Trophoblast cell (in vitro differentiated cells and primary cell): Measurements from ENCODE around the gene HSD17B4.
"Not testable (repeated sequence)": the region's sequence is repeated elsewhere in the genome, so short reads cannot be mapped to it uniquely, and the experiment has no call there.

Experiments
- DNase-seq, 2 donors: peaks; one replicate each; pipeline ENCODE4 v3.0.0-alpha.2; 2016
- H2AFZ ChIP-seq: 2 replicates; pipeline ENCODE4 v1.6.1; 2013; ENCODE audit warnings: low read length, moderate library complexity, mild to moderate bottlenecking; ENCODE audit not compliant: insufficient read depth, poor library complexity
- H2AK5ac ChIP-seq: 2 replicates; pipeline ENCODE4 v1.6.1; 2013; ENCODE audit warnings: mild to moderate bottlenecking, low read length
- H2BK120ac ChIP-seq: 2 replicates; pipeline ENCODE4 v1.6.1; 2013; ENCODE audit warnings: low read length, mild to moderate bottlenecking, moderate library complexity; ENCODE audit not compliant: insufficient read depth, poor library complexity
- H2BK12ac ChIP-seq: 2 replicates; pipeline ENCODE4 v1.6.1; 2013; ENCODE audit warnings: mild to moderate bottlenecking, low read length, moderate library complexity
- H2BK5ac ChIP-seq: 2 replicates; pipeline ENCODE4 v1.6.1; 2013; ENCODE audit warnings: low read length, low read depth, moderate library complexity, mild to moderate bottlenecking; ENCODE audit not compliant: poor library complexity
- H3K14ac ChIP-seq: 2 replicates; pipeline ENCODE4 v1.6.1; 2013; ENCODE audit warnings: mild to moderate bottlenecking, low read length
- H3K18ac ChIP-seq: 2 replicates; pipeline ENCODE4 v1.6.1; 2013; ENCODE audit warnings: mild to moderate bottlenecking, low read length
- H3K23ac ChIP-seq: 2 replicates; pipeline ENCODE4 v1.6.1; 2013; ENCODE audit warnings: low read length
- H3K27ac ChIP-seq: 2 replicates; pipeline ENCODE4 v1.5.1; 2013; ENCODE audit warnings: low read depth, mild to moderate bottlenecking, inconsistent platforms, low read length, moderate library complexity
- H3K27me3 ChIP-seq: 2 replicates; pipeline ENCODE4 v1.6.1; 2013; ENCODE audit warnings: inconsistent platforms, mild to moderate bottlenecking, low read length, moderate library complexity; ENCODE audit not compliant: insufficient read depth
- H3K36me3 ChIP-seq, 2 experiments: 1 replicate in 1 of 2; 2 replicates in 1 of 2; pipeline ENCODE4 v1.6.1; 2013; ENCODE audit warnings: low read length in 2 of 2, mild to moderate bottlenecking in 2 of 2, moderate library complexity in 1 of 2; ENCODE audit not compliant: insufficient read depth in 2 of 2, control insufficient read depth in 1 of 2
- H3K4ac ChIP-seq: 2 replicates; pipeline ENCODE4 v1.6.1; 2013; ENCODE audit warnings: low read depth, mild to moderate bottlenecking, low read length, moderate library complexity
- H3K4me1 ChIP-seq, 2 experiments: 1 replicate in 1 of 2; 2 replicates in 1 of 2; pipeline ENCODE4 v1.6.1; 2013; ENCODE audit warnings: low read length in 2 of 2, mild to moderate bottlenecking in 2 of 2, moderate library complexity in 1 of 2; ENCODE audit not compliant: insufficient read depth in 2 of 2, control insufficient read depth in 1 of 2
- H3K4me2 ChIP-seq: 2 replicates; pipeline ENCODE4 v1.6.1; 2013; ENCODE audit warnings: inconsistent platforms, mild to moderate bottlenecking, low read length, moderate library complexity
- H3K4me3 ChIP-seq: 2 replicates; pipeline ENCODE4 v1.5.1; 2013; ENCODE audit warnings: mild to moderate bottlenecking, low read depth, low read length, inconsistent platforms
- H3K79me1 ChIP-seq: one replicate; pipeline ENCODE4 v1.6.1; 2013; ENCODE audit warnings: low read length
- H3K79me2 ChIP-seq: 2 replicates; pipeline ENCODE4 v1.6.1; 2013; ENCODE audit warnings: low read length, mild to moderate bottlenecking; ENCODE audit not compliant: control insufficient read depth, insufficient read depth, poor library complexity
- H3K9ac ChIP-seq: 2 replicates; pipeline ENCODE4 v1.6.1; 2013; ENCODE audit warnings: mild to moderate bottlenecking, low read length
- H3K9me3 ChIP-seq: 2 replicates; pipeline ENCODE4 v1.6.1; 2013; ENCODE audit warnings: low read depth, mild to moderate bottlenecking, control low read depth, inconsistent platforms, low read length; ENCODE audit not compliant: insufficient read depth
- H4K12ac ChIP-seq: 2 replicates; pipeline ENCODE4 v1.6.1; 2013; ENCODE audit warnings: low read depth, mild to moderate bottlenecking, low read length, moderate library complexity
- H4K8ac ChIP-seq: 2 replicates; pipeline ENCODE4 v1.6.1; 2013; ENCODE audit warnings: low read depth, mild to moderate bottlenecking, low read length, moderate library complexity
- H4K91ac ChIP-seq: one replicate; pipeline ENCODE4 v1.6.1; 2013; ENCODE audit warnings: low read depth, mild to moderate bottlenecking, low read length, moderate library complexity
- WGBS: extraction: QIAGEN DNeasy Blood & Tissue Kit; methylation state at CpG from one replicate; pipeline ENCODE4 v1.1.7; 2013; ENCODE audit warnings: missing lambda C conversion rate; ENCODE audit not compliant: insufficient read length, insufficient coverage; ENCODE audit errors: extremely low coverage; 5-methylcytosine and 5-hydroxymethylcytosine counted together

Gene HSD17B4

DNA sequence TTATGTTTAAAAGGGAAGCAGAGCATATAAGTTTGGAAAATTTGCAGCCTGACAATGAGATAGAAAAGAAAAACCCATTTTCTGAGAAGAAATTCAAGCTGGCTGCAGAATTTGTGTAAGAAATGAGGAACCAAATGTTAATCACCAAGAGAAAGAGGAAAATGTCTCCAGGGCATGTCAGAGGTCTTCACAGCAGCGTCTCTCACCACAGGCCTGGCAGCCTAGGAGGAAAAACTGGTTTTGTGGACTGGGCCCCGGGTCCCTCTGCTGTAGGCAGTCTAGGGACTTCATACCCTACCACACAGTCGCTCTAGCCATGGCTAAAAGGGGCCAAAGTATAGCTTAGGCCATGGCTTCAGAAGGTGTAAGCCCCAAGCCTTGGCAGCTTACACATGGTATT is 32.1 kb upstream of the HSD17B4 start:
- H3K36me3 ChIP-seq = peaks cover 0 to 2% of the 10 kb centered on the region in 2 experiments
- H3K4me1 ChIP-seq = peaks cover 7 to 10% of the 10 kb centered on the region in 2 experiments
- no peak overlapping the region for H3K9ac ChIP-seq
- no peak overlapping the region for H2AFZ ChIP-seq
- no peaks in the 10 kb centered on the region for H3K27me3 ChIP-seq
- no peak overlapping the region for H3K14ac ChIP-seq
- H3K27ac ChIP-seq = peak overlapping the region; percentile 64
- no peaks in the 10 kb centered on the region for H3K79me2 ChIP-seq
- peak overlapping the region; percentile 39 for H4K91ac ChIP-seq
- no peak overlapping the region for H4K12ac ChIP-seq
- peak overlapping the region; percentile 38 for H3K4me2 ChIP-seq
- H3K4me3 ChIP-seq = no peak overlapping the region
- peak overlapping the region; percentile 49 for H2BK120ac ChIP-seq
- no CpG with 5 or more reads among the region's 3 CpGs for WGBS
- H4K8ac ChIP-seq = no peak overlapping the region
- peak overlapping the region; percentile 56 for H3K18ac ChIP-seq
- no peak overlapping the region for H2AK5ac ChIP-seq
- H2BK5ac ChIP-seq = peak overlapping the region; percentile 31
- H2BK12ac ChIP-seq = peak overlapping the region; percentile 86
- no peak overlapping the region for H3K4ac ChIP-seq
- H3K9me3 ChIP-seq = no peaks in the 10 kb centered on the region
- peaks cover 6% of the 10 kb centered on the region for H3K79me1 ChIP-seq
- peak; percentile 75 to 83 for DNase-seq
- no peak overlapping the region for H3K23ac ChIP-seq

DNA sequence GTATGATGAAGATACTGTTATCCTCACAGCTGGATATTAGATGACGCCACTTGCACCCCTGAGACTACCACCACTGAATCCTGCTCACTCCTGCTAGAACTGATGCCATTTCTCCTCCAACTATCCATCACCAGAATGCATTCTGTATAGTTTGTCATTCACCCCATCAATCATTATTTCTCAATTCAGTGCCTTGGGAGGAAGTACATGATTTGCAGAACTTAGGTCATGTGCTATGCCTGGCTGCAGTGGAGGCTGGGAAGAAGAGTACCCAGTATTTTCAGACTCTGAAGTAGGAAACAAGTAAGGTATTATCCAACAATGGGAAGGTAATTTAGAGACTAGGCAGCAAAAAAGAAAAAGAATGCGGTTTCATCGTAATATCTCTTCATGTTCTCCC is 26.2 kb upstream of the HSD17B4 start:
- Histone ChIP-seq H4K12ac (no peak overlapping the region), H3K79me2 (no peaks in the 10 kb centered on the region), H3K79me1 (peaks cover 2% of the 10 kb centered on the region), H3K36me3 (no peaks in the 10 kb centered on the region), H2AK5ac (no peak overlapping the region), H3K4ac (no peak overlapping the region), H2BK5ac (no peak overlapping the region), H3K4me1 (no peaks in the 10 kb centered on the region), H3K27me3 (no peaks in the 10 kb centered on the region), H3K27ac (no peak overlapping the region), H3K9me3 (no peaks in the 10 kb centered on the region), H3K4me2 (no peak overlapping the region), H4K8ac (no peak overlapping the region), H2AFZ (no peak overlapping the region), H3K18ac (no peak overlapping the region), H3K14ac (no peak overlapping the region), H4K91ac (no peak overlapping the region), H3K4me3 (no peak overlapping the region), H3K23ac (no peak overlapping the region), H3K9ac (no peak overlapping the region), H2BK120ac (no peak overlapping the region), H2BK12ac (no peak overlapping the region)
- WGBS = no CpG with 5 or more reads among the region's 3 CpGs
- no peak for DNase-seq

DNA sequence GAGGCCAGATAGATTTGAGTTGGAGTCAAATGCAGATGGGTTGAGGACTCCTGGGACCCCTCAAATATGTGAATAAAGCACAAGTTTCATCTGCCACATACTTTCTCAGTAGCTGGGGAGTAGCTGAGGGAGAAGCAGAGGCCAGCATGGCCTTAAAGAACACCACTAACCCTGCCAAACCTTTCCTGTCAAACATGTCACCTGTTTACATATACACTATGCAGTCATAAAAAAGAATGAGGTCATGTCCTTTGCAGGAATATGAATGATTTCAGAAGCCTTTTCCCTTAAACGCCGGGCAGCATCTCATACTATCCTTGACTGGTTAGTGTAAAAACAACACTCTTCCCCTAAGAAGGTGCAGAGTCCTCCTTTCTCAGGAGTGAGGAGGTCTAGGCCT is 25.2 kb upstream of the HSD17B4 start:
- no peak overlapping the region for H3K27ac ChIP-seq
- no peaks in the 10 kb centered on the region for H3K79me1 ChIP-seq
- no peak overlapping the region for H3K18ac ChIP-seq
- no peak for DNase-seq
- WGBS = no CpG with 5 or more reads among the region's 2 CpGs
- H4K8ac ChIP-seq = no peak overlapping the region
- no peaks in the 10 kb centered on the region for H3K9me3 ChIP-seq
- no peak overlapping the region for H2BK120ac ChIP-seq
- no peaks in the 10 kb centered on the region for H3K36me3 ChIP-seq
- no peak overlapping the region for H3K14ac ChIP-seq
- H2AFZ ChIP-seq = no peak overlapping the region
- H4K91ac ChIP-seq = no peak overlapping the region
- H3K23ac ChIP-seq = no peak overlapping the region
- H3K4me1 ChIP-seq = no peaks in the 10 kb centered on the region
- H3K9ac ChIP-seq = no peak overlapping the region
- no peak overlapping the region for H3K4ac ChIP-seq
- H3K27me3 ChIP-seq = no peaks in the 10 kb centered on the region
- no peak overlapping the region for H4K12ac ChIP-seq
- no peak overlapping the region for H2BK12ac ChIP-seq
- H3K79me2 ChIP-seq = no peaks in the 10 kb centered on the region
- H3K4me2 ChIP-seq = no peak overlapping the region
- H2AK5ac ChIP-seq = no peak overlapping the region
- H3K4me3 ChIP-seq = no peak overlapping the region
- no peak overlapping the region for H2BK5ac ChIP-seq

DNA sequence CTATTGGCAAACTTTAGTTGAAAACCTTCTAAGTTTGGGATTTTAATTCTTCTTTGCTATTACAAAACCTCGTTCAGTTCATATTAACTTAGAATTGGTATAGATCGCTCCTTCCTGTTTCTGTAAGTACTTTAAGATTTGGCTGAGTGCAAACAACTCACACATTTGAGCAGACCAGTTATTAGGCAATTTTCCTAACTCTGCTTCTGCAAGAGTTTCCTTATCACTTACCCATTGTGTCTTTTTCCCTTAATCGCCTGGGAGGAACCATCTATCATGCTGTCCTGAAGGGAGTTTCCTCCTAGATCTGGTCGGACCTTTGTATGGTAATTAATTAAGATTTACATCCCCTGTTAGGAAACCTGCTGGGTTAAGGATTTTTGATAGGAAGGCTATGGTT is 24.7 kb upstream of the HSD17B4 start:
- no CpG with 5 or more reads among the region's 4 CpGs for WGBS
- H2BK5ac ChIP-seq, DNase-seq: not testable (repeated sequence)

More for the DNA sequence above, 24.7 kb upstream of the HSD17B4 start:
- not testable (repeated sequence) for H3K79me2 ChIP-seq, H3K79me1 ChIP-seq, H3K9me3 ChIP-seq, H3K27me3 ChIP-seq, H3K27ac ChIP-seq, H2BK120ac ChIP-seq, H3K36me3 ChIP-seq, H2AK5ac ChIP-seq, H4K91ac ChIP-seq, H3K4me1 ChIP-seq, H4K8ac ChIP-seq, H4K12ac ChIP-seq, H3K23ac ChIP-seq, H2AFZ ChIP-seq, H3K4me2 ChIP-seq, H3K9ac ChIP-seq, H2BK12ac ChIP-seq, H3K4me3 ChIP-seq, H3K18ac ChIP-seq, H3K14ac ChIP-seq, H3K4ac ChIP-seq
